ENCODE measurements around the gene MTRR.
"Not testable (repeated sequence)": the region's sequence is repeated elsewhere in the genome, so short reads cannot be mapped to it uniquely, and the experiment has no call there.

Gene MTRR

GRCh38 chr5:7902666-7903625 lies 34.0 kb downstream of the MTRR start:
- DNase-seq = no peak

- DNase-seq = no peak
Measured at GRCh38 chr5:7904170-7904569, 35.2 kb downstream of the MTRR start.

- DNase-seq = no peak
Measured at GRCh38 chr5:7907612-7908011, 38.7 kb downstream of the MTRR start.

- no peak for DNase-seq
Measured at GRCh38 chr5:7908317-7908716, 39.4 kb downstream of the MTRR start.

- DNase-seq = no peak
Measured at GRCh38 chr5:7910738-7911428, 41.9 kb downstream of the MTRR start.

GRCh38 chr5:7911429-7911771 lies 42.5 kb downstream of the MTRR start:
- DNase-seq = not testable (repeated sequence)

- DNase-seq = no peak
Measured at GRCh38 chr5:7916171-7916804, 47.3 kb downstream of the MTRR start.

GRCh38 chr5:7917130-7918123 lies 48.5 kb downstream of the MTRR start:
- DNase-seq = no peak

GRCh38 chr5:7925961-7926695 lies 57.2 kb downstream of the MTRR start:
- DNase-seq = no peak

GRCh38 chr5:7926720-7927119 lies 57.8 kb downstream of the MTRR start:
- DNase-seq = no peak

- peak; percentile 87 for DNase-seq
Measured at GRCh38 chr5:7927466-7928375, 58.8 kb downstream of the MTRR start.

- DNase-seq = no peak
Measured at GRCh38 chr5:7930011-7930410, 61.1 kb downstream of the MTRR start.

- no peak for DNase-seq
Measured at GRCh38 chr5:7941692-7942091, 72.7 kb downstream of the MTRR start.

- no peak for DNase-seq
Measured at GRCh38 chr5:7947301-7947700, 78.4 kb downstream of the MTRR start.

Measured in eye (tissue), 1 donor.